GM03348 (cell line): ENCODE results near the gene PDZRN3.
"Not testable (repeated sequence)": the region's sequence is repeated elsewhere in the genome, so short reads cannot be mapped to it uniquely, and the experiment has no call there.

Experiments used
- DNase-seq: peaks from one replicate; pipeline ENCODE4 v3.0.0; 2012; ENCODE audit warnings: low spot score

PDZRN3 gene

GRCh38 chr3:73485877-73486330, 138.8 kb downstream of the PDZRN3 start:
- no peak for DNase-seq

- DNase-seq = peak; percentile 42
Observed at GRCh38 chr3:73484656-73485248, 140.0 kb downstream of the PDZRN3 start.

GRCh38 chr3:73481888-73482287, 142.9 kb downstream of the PDZRN3 start:
- DNase-seq = no peak

GRCh38 chr3:73480187-73480672, 144.5 kb downstream of the PDZRN3 start:
- no peak for DNase-seq

GRCh38 chr3:73479325-73479724, 145.4 kb downstream of the PDZRN3 start:
- DNase-seq = no peak

- DNase-seq = no peak
Observed at GRCh38 chr3:73478858-73479257, 145.9 kb downstream of the PDZRN3 start.

GRCh38 chr3:73475717-73476116, 149.0 kb downstream of the PDZRN3 start:
- DNase-seq = no peak

GRCh38 chr3:73475175-73475574, 149.6 kb downstream of the PDZRN3 start:
- DNase-seq = no peak

- DNase-seq = no peak
Observed at GRCh38 chr3:73474619-73475018, 150.1 kb downstream of the PDZRN3 start.

- no peak for DNase-seq
Observed at GRCh38 chr3:73473898-73474416, 150.8 kb downstream of the PDZRN3 start.

GRCh38 chr3:73473181-73473897, 151.4 kb downstream of the PDZRN3 start:
- no peak for DNase-seq

GRCh38 chr3:73471986-73472787, 152.6 kb downstream of the PDZRN3 start:
- DNase-seq = no peak

- DNase-seq = peak; percentile 12
Observed at GRCh38 chr3:73470860-73471259, 153.9 kb downstream of the PDZRN3 start.

GRCh38 chr3:73469331-73469730, 155.4 kb downstream of the PDZRN3 start:
- DNase-seq = no peak

GRCh38 chr3:73467211-73467610, 157.5 kb downstream of the PDZRN3 start:
- no peak for DNase-seq

GRCh38 chr3:73465926-73466325, 158.8 kb downstream of the PDZRN3 start:
- no peak for DNase-seq

GRCh38 chr3:73464126-73464525, 160.6 kb downstream of the PDZRN3 start:
- DNase-seq = not testable (repeated sequence)

GRCh38 chr3:73461547-73461946, 163.2 kb downstream of the PDZRN3 start:
- DNase-seq = peak; percentile 15

- no peak for DNase-seq
Observed at GRCh38 chr3:73459711-73460110, 165.0 kb downstream of the PDZRN3 start.

GRCh38 chr3:73453666-73454065, 171.1 kb downstream of the PDZRN3 start:
- DNase-seq = peak; percentile 28

GRCh38 chr3:73452729-73453128, 172.0 kb downstream of the PDZRN3 start:
- no peak for DNase-seq

GRCh38 chr3:73451301-73451944, 173.3 kb downstream of the PDZRN3 start:
- no peak for DNase-seq
